Trophoblast cell (in vitro differentiated cells and primary cell): ENCODE data around the gene MYL11.

Experiments
- DNase-seq, 2 donors: peaks; one replicate each; pipeline ENCODE4 v3.0.0-alpha.2; 2016
- H2AFZ ChIP-seq: 2 replicates; pipeline ENCODE4 v1.6.1; 2013; ENCODE audit warnings: low read length, moderate library complexity, mild to moderate bottlenecking; ENCODE audit not compliant: insufficient read depth, poor library complexity
- H2AK5ac ChIP-seq: 2 replicates; pipeline ENCODE4 v1.6.1; 2013; ENCODE audit warnings: mild to moderate bottlenecking, low read length
- H2BK120ac ChIP-seq: 2 replicates; pipeline ENCODE4 v1.6.1; 2013; ENCODE audit warnings: low read length, mild to moderate bottlenecking, moderate library complexity; ENCODE audit not compliant: insufficient read depth, poor library complexity
- H2BK12ac ChIP-seq: 2 replicates; pipeline ENCODE4 v1.6.1; 2013; ENCODE audit warnings: mild to moderate bottlenecking, low read length, moderate library complexity
- H2BK5ac ChIP-seq: 2 replicates; pipeline ENCODE4 v1.6.1; 2013; ENCODE audit warnings: low read length, low read depth, moderate library complexity, mild to moderate bottlenecking; ENCODE audit not compliant: poor library complexity
- H3K14ac ChIP-seq: 2 replicates; pipeline ENCODE4 v1.6.1; 2013; ENCODE audit warnings: mild to moderate bottlenecking, low read length
- H3K18ac ChIP-seq: 2 replicates; pipeline ENCODE4 v1.6.1; 2013; ENCODE audit warnings: mild to moderate bottlenecking, low read length
- H3K23ac ChIP-seq: 2 replicates; pipeline ENCODE4 v1.6.1; 2013; ENCODE audit warnings: low read length
- H3K27ac ChIP-seq: 2 replicates; pipeline ENCODE4 v1.5.1; 2013; ENCODE audit warnings: low read depth, mild to moderate bottlenecking, inconsistent platforms, low read length, moderate library complexity
- H3K27me3 ChIP-seq: 2 replicates; pipeline ENCODE4 v1.6.1; 2013; ENCODE audit warnings: inconsistent platforms, mild to moderate bottlenecking, low read length, moderate library complexity; ENCODE audit not compliant: insufficient read depth
- H3K36me3 ChIP-seq, 2 experiments: 1 replicate in 1 of 2; 2 replicates in 1 of 2; pipeline ENCODE4 v1.6.1; 2013; ENCODE audit warnings: low read length in 2 of 2, mild to moderate bottlenecking in 2 of 2, moderate library complexity in 1 of 2; ENCODE audit not compliant: insufficient read depth in 2 of 2, control insufficient read depth in 1 of 2
- H3K4ac ChIP-seq: 2 replicates; pipeline ENCODE4 v1.6.1; 2013; ENCODE audit warnings: low read depth, mild to moderate bottlenecking, low read length, moderate library complexity
- H3K4me1 ChIP-seq, 2 experiments: 1 replicate in 1 of 2; 2 replicates in 1 of 2; pipeline ENCODE4 v1.6.1; 2013; ENCODE audit warnings: low read length in 2 of 2, mild to moderate bottlenecking in 2 of 2, moderate library complexity in 1 of 2; ENCODE audit not compliant: insufficient read depth in 2 of 2, control insufficient read depth in 1 of 2
- H3K4me2 ChIP-seq: 2 replicates; pipeline ENCODE4 v1.6.1; 2013; ENCODE audit warnings: inconsistent platforms, mild to moderate bottlenecking, low read length, moderate library complexity
- H3K4me3 ChIP-seq: 2 replicates; pipeline ENCODE4 v1.5.1; 2013; ENCODE audit warnings: mild to moderate bottlenecking, low read depth, low read length, inconsistent platforms
- H3K79me1 ChIP-seq: one replicate; pipeline ENCODE4 v1.6.1; 2013; ENCODE audit warnings: low read length
- H3K79me2 ChIP-seq: 2 replicates; pipeline ENCODE4 v1.6.1; 2013; ENCODE audit warnings: low read length, mild to moderate bottlenecking; ENCODE audit not compliant: control insufficient read depth, insufficient read depth, poor library complexity
- H3K9ac ChIP-seq: 2 replicates; pipeline ENCODE4 v1.6.1; 2013; ENCODE audit warnings: mild to moderate bottlenecking, low read length
- H3K9me3 ChIP-seq: 2 replicates; pipeline ENCODE4 v1.6.1; 2013; ENCODE audit warnings: low read depth, mild to moderate bottlenecking, control low read depth, inconsistent platforms, low read length; ENCODE audit not compliant: insufficient read depth
- H4K12ac ChIP-seq: 2 replicates; pipeline ENCODE4 v1.6.1; 2013; ENCODE audit warnings: low read depth, mild to moderate bottlenecking, low read length, moderate library complexity
- H4K8ac ChIP-seq: 2 replicates; pipeline ENCODE4 v1.6.1; 2013; ENCODE audit warnings: low read depth, mild to moderate bottlenecking, low read length, moderate library complexity
- H4K91ac ChIP-seq: one replicate; pipeline ENCODE4 v1.6.1; 2013; ENCODE audit warnings: low read depth, mild to moderate bottlenecking, low read length, moderate library complexity
- whole genome bisulfite sequencing: extraction: QIAGEN DNeasy Blood & Tissue Kit; methylation state at CpG from one replicate; pipeline ENCODE4 v1.1.7; 2013; ENCODE audit warnings: missing lambda C conversion rate; ENCODE audit not compliant: insufficient read length, insufficient coverage; ENCODE audit errors: extremely low coverage; 5-methylcytosine and 5-hydroxymethylcytosine counted together

MYL11 gene

DNA sequence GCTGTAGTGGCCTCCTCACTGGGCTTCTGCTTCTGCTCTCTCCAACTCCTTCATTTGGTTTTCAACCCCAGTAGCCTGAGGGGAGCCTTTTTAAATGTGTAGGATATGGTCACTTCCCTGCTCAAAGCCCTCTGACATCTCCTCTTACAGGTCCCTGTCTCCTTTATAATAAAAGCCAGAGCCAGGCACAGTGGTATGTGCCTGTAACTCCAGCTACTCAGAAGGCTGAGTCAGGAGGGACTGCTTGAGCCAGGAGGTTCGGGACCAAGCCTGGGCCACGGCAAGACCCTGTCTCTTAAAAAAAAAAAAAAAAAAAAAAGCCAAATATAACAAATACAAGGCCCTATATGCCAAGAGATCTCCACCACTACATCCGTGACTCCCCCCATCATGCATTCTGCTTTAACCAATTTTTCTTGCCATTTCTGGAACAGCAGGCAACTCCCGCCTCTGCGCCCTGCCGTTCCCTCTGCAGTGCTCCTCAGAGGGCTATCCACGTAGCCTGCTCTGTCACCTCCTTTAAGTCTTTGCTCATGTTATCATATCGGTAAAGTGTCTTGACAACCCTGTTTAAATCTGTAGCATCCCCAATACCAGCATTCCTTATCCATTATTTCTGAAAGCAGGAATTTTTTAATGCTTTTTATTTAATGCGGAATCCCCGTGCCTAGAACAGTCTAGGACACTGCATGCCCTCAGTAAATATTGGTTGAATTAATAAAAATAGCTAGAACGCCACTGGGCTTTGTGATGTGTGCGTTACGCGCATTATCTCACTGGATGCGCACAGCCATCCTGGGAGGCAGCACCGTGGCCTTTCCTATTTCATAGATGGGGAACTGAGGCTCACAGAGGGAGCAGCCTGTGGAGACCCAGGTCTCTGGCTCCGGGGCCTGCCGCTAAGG lies 42.3 kb downstream of the MYL11 start:
- H3K4ac ChIP-seq: no peak overlapping the region
- peak overlapping the region; percentile 31 for H3K14ac ChIP-seq
- H3K23ac ChIP-seq: no peak overlapping the region
- no peak overlapping the region for H2AK5ac ChIP-seq
- H4K12ac ChIP-seq: peak overlapping the region; percentile 13
- peak overlapping the region; percentile 52 for H4K8ac ChIP-seq
- no peaks in the 10 kb centered on the region for H3K79me2 ChIP-seq
- no peak overlapping the region for H2BK12ac ChIP-seq
- peak overlapping the region; percentile 70 for H3K4me3 ChIP-seq
- H3K4me2 ChIP-seq: peak overlapping the region; percentile 84
- peak overlapping the region; percentile 23 for H4K91ac ChIP-seq
- no peaks in the 10 kb centered on the region for H3K27me3 ChIP-seq
- H3K4me1 ChIP-seq: peaks cover 7 to 10% of the 10 kb centered on the region in 2 experiments
- no peaks in the 10 kb centered on the region for H3K79me1 ChIP-seq
- H3K18ac ChIP-seq: no peak overlapping the region
- no peaks in the 10 kb centered on the region for H3K9me3 ChIP-seq
- peak overlapping the region; percentile 70 for H3K9ac ChIP-seq
- no CpG with 5 or more reads among the region's 18 CpGs for WGBS
- DNase-seq: peak in 1 of 2 donors; percentile 27
- H2AFZ ChIP-seq: peak overlapping the region; percentile 38
- H2BK120ac ChIP-seq: no peak overlapping the region
- peak overlapping the region; percentile 26 for H3K27ac ChIP-seq
- peaks cover 8 to 11% of the 10 kb centered on the region in 2 experiments for H3K36me3 ChIP-seq
- no peak overlapping the region for H2BK5ac ChIP-seq

DNA sequence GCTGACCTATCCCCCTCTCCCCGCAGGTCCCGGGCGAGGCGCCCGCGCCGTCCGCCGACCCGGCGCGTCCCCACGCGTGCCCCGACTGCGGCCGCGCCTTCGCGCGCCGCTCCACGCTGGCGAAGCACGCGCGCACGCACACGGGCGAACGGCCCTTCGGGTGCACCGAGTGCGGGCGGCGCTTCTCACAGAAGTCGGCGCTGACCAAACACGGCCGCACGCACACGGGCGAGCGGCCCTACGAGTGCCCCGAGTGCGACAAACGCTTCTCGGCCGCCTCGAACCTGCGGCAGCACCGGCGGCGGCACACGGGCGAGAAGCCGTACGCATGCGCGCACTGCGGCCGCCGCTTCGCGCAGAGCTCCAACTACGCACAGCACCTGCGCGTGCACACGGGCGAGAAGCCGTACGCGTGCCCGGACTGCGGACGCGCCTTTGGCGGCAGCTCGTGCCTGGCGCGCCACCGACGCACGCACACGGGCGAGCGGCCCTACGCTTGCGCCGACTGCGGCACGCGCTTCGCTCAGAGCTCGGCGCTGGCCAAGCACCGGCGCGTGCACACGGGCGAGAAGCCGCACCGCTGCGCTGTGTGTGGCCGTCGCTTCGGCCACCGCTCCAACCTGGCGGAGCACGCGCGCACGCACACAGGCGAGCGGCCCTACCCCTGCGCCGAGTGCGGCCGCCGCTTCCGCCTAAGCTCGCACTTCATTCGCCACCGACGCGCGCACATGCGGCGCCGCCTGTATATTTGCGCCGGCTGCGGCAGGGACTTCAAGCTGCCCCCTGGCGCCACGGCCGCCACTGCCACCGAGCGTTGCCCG lies 43.1 kb downstream of the MYL11 start:
- Histone ChIP-seq H3K18ac (peak overlapping the region; percentile 20), H3K4ac (no peak overlapping the region), H2BK12ac (no peak overlapping the region), H2AFZ (peak overlapping the region; percentile 53), H3K79me1 (no peaks in the 10 kb centered on the region), H4K91ac (peak overlapping the region; percentile 23), H3K79me2 (no peaks in the 10 kb centered on the region), H4K12ac (peak overlapping the region; percentile 13), H3K9me3 (no peaks in the 10 kb centered on the region), H4K8ac (peak overlapping the region; percentile 52), H2BK120ac (no peak overlapping the region), H3K4me1 (peaks cover 7 to 10% of the 10 kb centered on the region in 2 experiments), H3K4me2 (peak overlapping the region; percentile 84), H3K14ac (peak overlapping the region; percentile 31), H3K27me3 (no peaks in the 10 kb centered on the region), H3K23ac (no peak overlapping the region), H3K27ac (peak overlapping the region; percentile 26), H2AK5ac (no peak overlapping the region), H2BK5ac (no peak overlapping the region), H3K36me3 (peaks cover 12% of the 10 kb centered on the region in 2 experiments), H3K4me3 (peak overlapping the region; percentile 70), H3K9ac (peak overlapping the region; percentile 70)
- peak; percentile 97 for DNase-seq
- no CpG with 5 or more reads among the region's 140 CpGs for WGBS

DNA sequence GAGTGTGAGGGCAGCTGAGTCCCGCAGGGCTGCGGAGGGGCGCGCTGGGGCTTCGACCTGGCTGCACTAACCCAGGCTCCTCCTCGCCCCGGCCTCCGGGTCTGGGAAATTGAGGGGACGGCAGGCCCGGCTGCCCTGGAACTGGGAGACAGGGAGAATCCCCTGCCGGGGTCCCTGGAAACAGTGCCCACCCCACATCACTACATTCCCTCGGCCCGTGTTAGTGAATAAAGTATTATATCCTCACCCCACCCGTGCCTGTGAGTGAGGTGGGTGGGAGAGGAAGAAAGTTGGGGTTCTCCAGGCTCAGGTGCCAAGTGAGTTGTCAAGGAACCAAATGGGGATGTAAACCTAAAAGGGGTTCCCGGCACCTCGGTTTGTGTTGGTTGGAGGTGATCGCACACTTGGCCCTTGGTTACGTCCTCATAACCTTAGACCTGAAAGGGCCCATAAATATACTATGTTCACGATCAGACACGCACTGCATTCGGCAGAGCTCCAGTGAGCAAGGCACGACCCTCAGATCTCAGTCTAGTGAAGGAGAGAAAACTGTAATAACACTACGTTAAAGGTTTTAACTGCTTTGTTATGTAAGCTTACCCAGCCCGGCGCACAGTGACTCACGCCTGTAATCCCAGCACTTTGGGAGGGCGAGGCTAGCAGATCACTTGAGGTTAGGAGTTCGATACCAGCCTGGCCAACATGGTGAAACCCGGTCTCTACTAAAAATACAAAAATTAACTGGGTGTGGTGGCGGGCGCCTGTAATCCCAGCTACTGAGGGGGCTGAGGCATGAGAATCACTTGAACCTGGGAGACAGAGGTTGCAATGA lies 44.0 kb downstream of the MYL11 start:
- WGBS: no CpG with 5 or more reads among the region's 31 CpGs
- Histone ChIP-seq H4K12ac (no peak overlapping the region), H2BK5ac (no peak overlapping the region), H4K8ac (peak overlapping the region; percentile 34), H3K4me2 (peak overlapping the region; percentile 84), H3K23ac (no peak overlapping the region), H3K79me2 (no peaks in the 10 kb centered on the region), H2AFZ (peak overlapping the region; percentile 53), H4K91ac (no peak overlapping the region), H3K4me3 (peak overlapping the region; percentile 70), H3K14ac (no peak overlapping the region), H3K4me1 (peaks cover 7 to 10% of the 10 kb centered on the region in 2 experiments), H2BK120ac (no peak overlapping the region), H2AK5ac (no peak overlapping the region), H3K27ac (no peak overlapping the region), H3K18ac (no peak overlapping the region), H2BK12ac (no peak overlapping the region), H3K9me3 (no peaks in the 10 kb centered on the region), H3K27me3 (no peaks in the 10 kb centered on the region), H3K9ac (no peak overlapping the region), H3K4ac (no peak overlapping the region), H3K36me3 (peaks cover 14 to 17% of the 10 kb centered on the region in 2 experiments), H3K79me1 (no peaks in the 10 kb centered on the region)
- no peak for DNase-seq

DNA sequence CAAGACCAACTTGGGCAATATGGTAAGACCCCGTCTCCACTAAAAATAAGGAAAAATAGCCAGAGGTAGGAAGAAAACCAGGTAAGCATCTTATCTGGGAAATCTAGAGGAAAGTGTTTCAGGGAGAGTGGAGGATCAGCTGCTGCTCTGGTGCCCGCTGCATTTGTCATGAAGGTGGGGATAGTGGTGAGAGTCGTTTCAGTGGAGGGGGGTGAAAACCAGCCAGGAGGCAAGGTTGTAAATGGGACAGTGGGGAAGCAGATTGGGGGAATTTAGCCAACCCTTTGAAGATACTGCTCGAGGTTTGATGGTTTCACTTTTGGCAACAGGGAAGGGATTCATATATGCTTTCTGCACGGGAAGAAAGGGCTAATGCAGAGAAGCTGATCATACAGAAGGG lies 46.4 kb downstream of the MYL11 start:
- Histone ChIP-seq H3K79me1 (no peaks in the 10 kb centered on the region), H4K12ac (no peak overlapping the region), H3K14ac (no peak overlapping the region), H3K27ac (no peak overlapping the region), H3K4me3 (no peak overlapping the region), H2BK12ac (no peak overlapping the region), H3K27me3 (no peaks in the 10 kb centered on the region), H3K36me3 (peaks cover 20 to 22% of the 10 kb centered on the region in 2 experiments), H3K4ac (no peak overlapping the region), H2BK5ac (no peak overlapping the region), H3K9ac (no peak overlapping the region), H4K91ac (no peak overlapping the region), H3K4me2 (no peak overlapping the region), H3K9me3 (no peaks in the 10 kb centered on the region), H3K23ac (no peak overlapping the region), H4K8ac (no peak overlapping the region), H3K18ac (no peak overlapping the region), H3K79me2 (no peaks in the 10 kb centered on the region), H2AK5ac (no peak overlapping the region), H2BK120ac (no peak overlapping the region), H2AFZ (no peak overlapping the region), H3K4me1 (peaks cover 4 to 10% of the 10 kb centered on the region in 2 experiments)
- no peak for DNase-seq
- WGBS: no CpG with 5 or more reads among the region's 5 CpGs
